NT2/D1 (cell line): Measurements from ENCODE around the gene CASP12.

Experiments used
- DNase-seq: peaks from one replicate; pipeline ENCODE4 v3.0.0-alpha.2; 2011; ENCODE audit warnings: low read depth, low spot score
- H3K27me3 ChIP-seq: 2 replicates; pipeline ENCODE4 v1.6.0; 2011; ENCODE audit warnings: mild to moderate bottlenecking; ENCODE audit not compliant: insufficient read length, insufficient read depth
- H3K36me3 ChIP-seq: 2 replicates; pipeline ENCODE4 v1.6.1; 2011; ENCODE audit warnings: mild to moderate bottlenecking, low read length, mixed read lengths; ENCODE audit not compliant: insufficient read depth, insufficient read length
- H3K4me1 ChIP-seq: 2 replicates; pipeline ENCODE4 v1.5.1; 2011; ENCODE audit not compliant: insufficient read depth, insufficient read length
- H3K4me3 ChIP-seq: 2 replicates; pipeline ENCODE4 v1.5.1; 2011; ENCODE audit warnings: low read depth; ENCODE audit not compliant: insufficient read length
- H3K9ac ChIP-seq: 2 replicates; pipeline ENCODE4 v1.6.0; 2011; ENCODE audit warnings: low read depth; ENCODE audit not compliant: insufficient read length
- H3K9me3 ChIP-seq: 2 replicates; pipeline ENCODE4 v1.5.1; 2011; ENCODE audit warnings: mild to moderate bottlenecking, low read length; ENCODE audit not compliant: insufficient read depth
- SUZ12 ChIP-seq: IDR thresholded peaks from 2 replicates; pipeline ENCODE4 v1.6.1; 2011; ENCODE audit not compliant: insufficient read length, insufficient read depth; ENCODE audit errors: extremely low read depth
- YY1 ChIP-seq: IDR thresholded peaks from 2 replicates; pipeline ENCODE4 v1.6.1; 2011; ENCODE audit not compliant: insufficient read length, insufficient read depth
- ZNF274 ChIP-seq: IDR thresholded peaks from 2 replicates; pipeline ENCODE4 v1.6.1; 2011; ENCODE audit warnings: mild to moderate bottlenecking, low read depth, low read length

The CASP12 gene

GRCh38 chr11:104852811-104853210, 45.4 kb downstream of the CASP12 start:
- H3K4me1 ChIP-seq = no peaks in the 10 kb centered on the region
- no peak for TF ChIP-seq YY1
- no peak for TF ChIP-seq SUZ12
- TF ChIP-seq ZNF274 = no peak
- no peaks in the 10 kb centered on the region for H3K36me3 ChIP-seq
- no peak overlapping the region for H3K9ac ChIP-seq
- no peaks in the 10 kb centered on the region for H3K9me3 ChIP-seq
- H3K4me3 ChIP-seq = no peak overlapping the region
- H3K27me3 ChIP-seq = no peaks in the 10 kb centered on the region
- no peak for DNase-seq

GRCh38 chr11:104846216-104846615, 52.0 kb downstream of the CASP12 start:
- no peaks in the 10 kb centered on the region for H3K27me3 ChIP-seq
- H3K9ac ChIP-seq = no peak overlapping the region
- H3K9me3 ChIP-seq = no peaks in the 10 kb centered on the region
- DNase-seq = no peak
- H3K4me1 ChIP-seq = no peaks in the 10 kb centered on the region
- H3K4me3 ChIP-seq = no peak overlapping the region
- H3K36me3 ChIP-seq = no peaks in the 10 kb centered on the region
- no peak for TF ChIP-seq ZNF274
- TF ChIP-seq SUZ12 = no peak
- no peak for TF ChIP-seq YY1

GRCh38 chr11:104844451-104844850, 53.8 kb downstream of the CASP12 start:
- no peak for DNase-seq
- H3K27me3 ChIP-seq = no peaks in the 10 kb centered on the region
- TF ChIP-seq YY1 (no peak), ZNF274 (no peak), SUZ12 (no peak)

GRCh38 chr11:104843150-104843836, 55.0 kb downstream of the CASP12 start:
- H3K27me3 ChIP-seq = no peaks in the 10 kb centered on the region
- no peak overlapping the region for H3K4me3 ChIP-seq
- H3K36me3 ChIP-seq = no peaks in the 10 kb centered on the region
- DNase-seq = no peak
- no peaks in the 10 kb centered on the region for H3K9me3 ChIP-seq
- H3K4me1 ChIP-seq = no peaks in the 10 kb centered on the region
- no peak overlapping the region for H3K9ac ChIP-seq
- TF ChIP-seq ZNF274 (no peak), SUZ12 (no peak), YY1 (no peak)

More at GRCh38 chr11:104844451-104844850, 53.8 kb downstream of the CASP12 start:
- Histone ChIP-seq H3K9ac (no peak overlapping the region), H3K36me3 (no peaks in the 10 kb centered on the region), H3K4me3 (no peak overlapping the region), H3K4me1 (no peaks in the 10 kb centered on the region), H3K9me3 (no peaks in the 10 kb centered on the region)

GRCh38 chr11:104841973-104842525, 56.2 kb downstream of the CASP12 start:
- Histone ChIP-seq H3K9ac (no peak overlapping the region), H3K4me1 (no peaks in the 10 kb centered on the region), H3K9me3 (no peaks in the 10 kb centered on the region), H3K27me3 (no peaks in the 10 kb centered on the region), H3K4me3 (no peak overlapping the region), H3K36me3 (no peaks in the 10 kb centered on the region)
- no peak for TF ChIP-seq SUZ12
- no peak for TF ChIP-seq ZNF274
- TF ChIP-seq YY1 = no peak
- DNase-seq = no peak

- DNase-seq = no peak
- Histone ChIP-seq H3K9me3 (no peaks in the 10 kb centered on the region), H3K4me1 (no peaks in the 10 kb centered on the region), H3K9ac (no peak overlapping the region), H3K27me3 (no peaks in the 10 kb centered on the region), H3K4me3 (no peak overlapping the region), H3K36me3 (no peaks in the 10 kb centered on the region)
- TF ChIP-seq SUZ12 (no peak), YY1 (no peak), ZNF274 (no peak)
Observed at GRCh38 chr11:104841185-104841584, 57.1 kb downstream of the CASP12 start.

- no peaks in the 10 kb centered on the region for H3K4me1 ChIP-seq
- H3K9ac ChIP-seq = no peak overlapping the region
- H3K4me3 ChIP-seq = no peak overlapping the region
- no peaks in the 10 kb centered on the region for H3K36me3 ChIP-seq
- no peaks in the 10 kb centered on the region for H3K9me3 ChIP-seq
- DNase-seq = no peak
- TF ChIP-seq ZNF274 = no peak
- H3K27me3 ChIP-seq = no peaks in the 10 kb centered on the region
Observed at GRCh38 chr11:104837969-104838639, 60.2 kb downstream of the CASP12 start.
